ENCODE measurements around the gene IPMK. TPM values are rescaled to one million over a fixed set of nuclear protein-coding genes. Genes with fewer than 3 reads are reported as not detected.

Gene IPMK
- total RNA-seq, 1 donor from 2014 or later = 6.8 TPM

- no peaks in the 10 kb centered on the region for H3K27me3 Mint-ChIP-seq
Observed at GRCh38 chr10:58278274-58278961, 10.7 kb upstream of the IPMK start.

DNA sequence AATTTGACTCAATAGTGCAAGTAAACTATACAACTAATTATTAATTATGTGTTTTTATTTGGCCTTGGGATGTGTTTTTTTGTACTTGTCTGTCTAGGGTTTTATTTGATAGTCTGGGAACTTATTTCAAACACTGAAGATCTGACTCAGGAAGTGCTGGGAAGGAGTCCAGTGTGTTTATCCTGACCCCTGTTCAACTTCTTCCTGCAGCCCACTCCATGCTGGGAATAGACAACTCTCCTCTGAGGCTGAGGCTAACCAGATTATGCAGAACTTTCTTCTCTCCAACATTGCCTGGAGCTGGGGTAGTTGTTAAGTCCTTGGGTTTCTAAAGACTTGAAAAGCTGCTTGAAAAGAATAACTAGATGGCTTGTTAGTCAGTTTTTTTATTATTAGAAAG is 8.2 kb upstream of the IPMK start:
- Mint-ChIP-seq H3K9me3 (no peaks in the 10 kb centered on the region), H3K4me1 (ENCODE audit: unreplicated experiment) (peaks cover 17% of the 10 kb centered on the region), H3K27ac (no peak overlapping the region), H3K4me3 (no peak overlapping the region), H3K36me3 (peaks cover 18% of the 10 kb centered on the region), H3K27me3 (no peaks in the 10 kb centered on the region)
- no peak for TF ChIP-seq CTCF (conservative IDR thresholded peaks at IDR 0.05)
- no peak for DNase-seq (ENCODE audit: extremely low spot score, unreplicated experiment)

More at GRCh38 chr10:58278274-58278961, 10.7 kb upstream of the IPMK start:
- TF ChIP-seq CTCF (conservative IDR thresholded peaks at IDR 0.05) = no peak
- H3K4me1 Mint-ChIP-seq (ENCODE audit: unreplicated experiment) = peaks cover 26% of the 10 kb centered on the region
- no peak overlapping the region for H3K27ac Mint-ChIP-seq
- no peak for DNase-seq (ENCODE audit: extremely low spot score, unreplicated experiment)
- no peaks in the 10 kb centered on the region for H3K9me3 Mint-ChIP-seq
- no peak overlapping the region for H3K4me3 Mint-ChIP-seq
- H3K36me3 Mint-ChIP-seq = peaks cover 19% of the 10 kb centered on the region

GRCh38 chr10:58275261-58275660 is 7.6 kb upstream of the IPMK start:
- H3K4me1 Mint-ChIP-seq (ENCODE audit: unreplicated experiment) = peaks cover 21% of the 10 kb centered on the region
- peak overlapping the region; percentile 35 for H3K4me3 Mint-ChIP-seq
- H3K36me3 Mint-ChIP-seq = peaks cover 18% of the 10 kb centered on the region
- DNase-seq (ENCODE audit: extremely low spot score, unreplicated experiment) = no peak
- no peak overlapping the region for H3K27ac Mint-ChIP-seq
- TF ChIP-seq CTCF (conservative IDR thresholded peaks at IDR 0.05) = no peak
- no peaks in the 10 kb centered on the region for H3K9me3 Mint-ChIP-seq
- H3K27me3 Mint-ChIP-seq = no peaks in the 10 kb centered on the region

DNA sequence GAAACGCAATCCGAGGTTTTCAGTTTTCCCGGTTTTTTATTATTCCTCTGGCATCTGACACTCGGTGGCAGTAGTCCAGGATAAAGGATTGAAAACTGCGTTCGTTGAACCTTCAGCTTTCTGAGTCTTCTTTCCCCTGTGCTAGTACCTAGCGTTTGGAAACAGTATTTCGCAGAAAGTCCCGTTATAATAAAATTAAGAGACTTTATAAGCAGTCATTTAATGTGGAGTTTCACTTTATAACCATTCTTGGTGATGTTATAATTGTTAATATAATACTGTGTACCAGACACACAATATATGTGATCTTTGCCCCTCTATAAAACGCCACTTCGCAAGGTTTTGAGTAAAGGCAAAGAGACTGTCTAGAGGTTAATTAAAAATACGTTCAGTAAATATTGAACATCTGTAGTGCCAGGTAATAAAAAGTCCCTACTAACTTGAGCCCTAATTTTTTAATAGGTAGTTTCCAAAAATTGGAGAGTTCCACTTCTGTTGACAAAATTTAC is 2.1 kb upstream of the IPMK start:
- Mint-ChIP-seq H3K4me1 (ENCODE audit: unreplicated experiment) (peaks cover 26% of the 10 kb centered on the region), H3K9me3 (no peaks in the 10 kb centered on the region), H3K36me3 (peaks cover 11% of the 10 kb centered on the region), H3K27me3 (no peaks in the 10 kb centered on the region), H3K27ac (peak overlapping the region; percentile 99), H3K4me3 (peak overlapping the region; percentile 97)
- DNase-seq (ENCODE audit: extremely low spot score, unreplicated experiment) = no peak
- TF ChIP-seq CTCF (conservative IDR thresholded peaks at IDR 0.05) = peak; percentile 38

DNA sequence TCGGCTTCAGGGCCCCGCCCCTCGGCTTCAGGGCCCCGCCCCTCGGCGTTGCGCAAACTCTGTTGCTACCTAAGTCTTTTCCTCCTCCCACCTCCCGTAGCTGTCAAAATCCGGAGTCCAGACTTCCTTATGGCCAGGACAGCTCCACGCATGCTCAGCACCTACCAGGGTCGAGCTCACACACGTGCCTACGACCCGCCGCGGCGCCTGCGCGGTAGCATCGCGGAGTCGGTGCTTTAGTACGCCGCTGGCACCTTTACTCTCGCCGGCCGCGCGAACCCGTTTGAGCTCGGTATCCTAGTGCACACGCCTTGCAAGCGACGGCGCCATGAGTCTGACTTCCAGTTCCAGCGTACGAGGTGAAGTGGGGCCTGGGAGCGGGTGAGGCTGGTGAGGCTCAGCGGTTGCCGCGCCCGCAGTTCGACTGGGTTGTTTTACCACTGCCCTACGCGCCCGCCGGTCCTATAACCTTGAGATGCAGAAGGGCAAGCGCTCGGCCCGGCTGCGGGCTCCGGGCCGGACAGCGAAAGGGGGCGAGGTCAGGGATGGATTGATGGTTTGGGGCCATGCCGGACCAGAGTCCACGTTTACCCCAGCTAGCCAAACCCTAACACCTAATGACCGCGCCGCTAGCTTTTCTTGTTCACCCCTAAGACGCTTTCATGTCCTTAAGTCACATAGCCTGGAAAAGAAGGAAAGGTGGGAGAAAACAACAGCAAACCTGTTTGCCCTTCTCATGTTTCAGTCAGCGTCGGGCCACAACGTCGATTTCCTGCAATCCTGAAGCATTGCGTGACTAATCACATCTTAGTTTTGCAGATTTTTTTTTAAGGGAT is 1.5 kb upstream of the IPMK start, which contains the start of gene CISD1:
Gene CISD1 (plus strand): TSS at position 217 of the 836 bp plus-strand sequence. CDS start 112 bp downstream, at position 329.
- Mint-ChIP-seq H3K4me3 (peak within 1 kb of the TSS; percentile 97), H3K36me3 (peaks cover 11% of the 10 kb centered on the region), H3K9me3 (no peaks in the 10 kb centered on the region), H3K27me3 (no peaks in the 10 kb centered on the region), H3K4me1 (ENCODE audit: unreplicated experiment) (peaks cover 26% of the 10 kb centered on the region), H3K27ac (peak within 1 kb of the TSS; percentile 99)
- TF ChIP-seq CTCF (conservative IDR thresholded peaks at IDR 0.05) = no peak
- DNase-seq (ENCODE audit: extremely low spot score, unreplicated experiment) = peak; percentile 97

Measured in type B pancreatic cell (in vitro differentiated cells).